CD4-positive, alpha-beta T cell treated with Interleukin-15 for 4 hours (primary cell): ENCODE data around the gene BCAN.
"Not testable (repeated sequence)": the region's sequence is repeated elsewhere in the genome, so short reads cannot be mapped to it uniquely, and the experiment has no call there.

Experiments used
- DNase-seq: peaks from one replicate; pipeline ENCODE4 v3.0.0-alpha.2; 2020; ENCODE audit warnings: low spot score

Gene BCAN

DNA sequence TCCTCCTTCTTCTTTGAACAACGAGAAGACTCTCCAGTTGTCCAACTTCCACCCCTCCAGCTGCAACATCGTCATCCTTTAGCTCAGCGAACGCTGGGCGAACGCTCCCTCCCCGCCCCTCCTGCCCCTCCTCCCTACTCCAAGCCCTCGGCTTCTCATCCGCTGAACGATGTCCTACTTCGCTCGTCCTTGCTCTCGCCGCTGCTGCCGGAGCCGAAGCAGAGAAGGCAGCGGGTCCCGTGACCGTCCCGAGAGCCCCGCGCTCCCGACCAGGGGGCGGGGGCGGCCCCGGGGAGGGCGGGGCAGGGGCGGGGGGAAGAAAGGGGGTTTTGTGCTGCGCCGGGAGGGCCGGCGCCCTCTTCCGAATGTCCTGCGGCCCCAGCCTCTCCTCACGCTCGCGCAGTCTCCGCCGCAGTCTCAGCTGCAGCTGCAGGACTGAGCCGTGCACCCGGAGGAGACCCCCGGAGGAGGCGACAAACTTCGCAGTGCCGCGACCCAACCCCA, at the start of gene BCAN:
BCAN (plus strand) TSS at position 357 of the 504 bp plus-strand sequence. CDS start 3,938 bp downstream, outside the sequence.
- no peak for DNase-seq

DNA sequence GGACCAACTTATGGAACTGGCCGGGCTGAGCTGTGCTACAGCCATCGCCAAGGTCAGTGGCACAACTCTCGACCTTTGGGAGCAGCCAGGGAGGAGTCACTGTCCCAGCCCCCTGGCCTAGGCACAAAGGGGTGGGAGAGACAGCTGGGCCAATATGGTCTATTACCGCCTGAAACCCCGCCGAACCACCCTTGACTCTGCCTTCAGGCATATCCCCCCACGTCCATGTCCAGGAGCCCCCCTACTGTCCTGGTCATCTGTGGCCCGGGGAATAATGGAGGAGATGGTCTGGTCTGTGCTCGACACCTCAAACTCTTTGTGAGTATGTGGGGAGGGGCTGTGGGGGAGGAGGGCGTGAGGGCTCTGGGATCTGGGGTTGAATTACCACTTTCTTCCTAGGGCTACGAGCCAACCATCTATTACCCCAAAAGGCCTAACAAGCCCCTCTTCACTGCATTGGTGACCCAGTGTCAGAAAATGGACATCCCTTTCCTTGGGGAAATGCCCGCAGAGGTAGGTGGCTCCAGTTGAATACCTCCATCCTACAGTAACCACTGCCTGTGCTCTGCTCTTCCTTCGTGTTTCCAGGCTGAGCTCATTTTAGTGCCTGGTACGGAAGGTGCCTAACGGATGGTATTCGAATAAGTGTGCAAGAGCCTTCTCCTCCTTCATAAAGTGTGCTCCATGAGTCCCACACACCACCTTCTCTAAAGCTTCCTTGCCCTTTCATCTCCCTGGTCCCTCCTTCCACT, 49.6 kb upstream of the BCAN start:
- DNase-seq = no peak

GRCh38 chr1:156592910-156593660, 48.8 kb upstream of the BCAN start:
- DNase-seq = no peak

GRCh38 chr1:156593661-156593989, 48.3 kb upstream of the BCAN start:
- DNase-seq = no peak

GRCh38 chr1:156594190-156594589, 47.7 kb upstream of the BCAN start:
- no peak for DNase-seq

DNA sequence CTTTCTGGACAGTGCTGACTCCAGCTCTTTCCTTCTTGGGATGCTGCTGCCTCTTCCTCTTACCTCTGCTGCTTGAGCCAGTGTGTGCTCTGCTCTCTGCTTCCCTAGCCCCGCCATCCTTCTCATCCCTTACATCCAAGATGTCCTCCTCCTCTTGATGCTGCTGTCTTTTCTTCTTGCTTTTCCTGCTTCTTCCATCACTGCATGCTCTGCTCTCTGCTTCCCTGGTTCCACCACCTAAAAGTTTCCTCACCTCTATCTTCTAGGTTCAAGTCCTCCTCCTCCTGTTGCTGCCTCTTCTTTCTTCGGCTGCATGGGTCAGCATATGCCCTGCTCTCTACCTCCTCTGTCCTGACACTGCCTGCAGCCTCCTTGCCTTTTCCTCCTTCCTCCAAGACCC, 46.9 kb upstream of the BCAN start:
- DNase-seq = no peak

GRCh38 chr1:156596426-156596825, 45.5 kb upstream of the BCAN start:
- no peak for DNase-seq

DNA sequence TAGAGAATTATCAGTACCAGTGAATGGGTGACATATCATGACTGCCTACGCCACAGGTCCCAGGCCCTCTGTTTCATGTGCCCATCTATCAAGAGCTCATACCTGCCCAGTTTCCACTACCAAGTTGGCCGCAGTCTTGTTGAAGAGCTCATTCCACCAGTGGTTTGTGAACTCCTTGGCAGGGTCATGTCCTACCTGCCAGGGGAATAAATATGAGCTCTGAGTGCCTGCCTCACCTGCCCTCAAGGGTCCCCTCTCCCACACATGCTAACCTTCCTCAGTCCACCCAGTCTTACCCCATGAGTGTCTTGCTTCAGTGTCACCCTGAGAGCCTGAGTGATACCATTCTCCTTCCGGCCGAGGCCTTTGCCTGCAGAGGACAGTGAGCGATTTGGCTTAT, 43.8 kb upstream of the BCAN start:
- no peak for DNase-seq

DNA sequence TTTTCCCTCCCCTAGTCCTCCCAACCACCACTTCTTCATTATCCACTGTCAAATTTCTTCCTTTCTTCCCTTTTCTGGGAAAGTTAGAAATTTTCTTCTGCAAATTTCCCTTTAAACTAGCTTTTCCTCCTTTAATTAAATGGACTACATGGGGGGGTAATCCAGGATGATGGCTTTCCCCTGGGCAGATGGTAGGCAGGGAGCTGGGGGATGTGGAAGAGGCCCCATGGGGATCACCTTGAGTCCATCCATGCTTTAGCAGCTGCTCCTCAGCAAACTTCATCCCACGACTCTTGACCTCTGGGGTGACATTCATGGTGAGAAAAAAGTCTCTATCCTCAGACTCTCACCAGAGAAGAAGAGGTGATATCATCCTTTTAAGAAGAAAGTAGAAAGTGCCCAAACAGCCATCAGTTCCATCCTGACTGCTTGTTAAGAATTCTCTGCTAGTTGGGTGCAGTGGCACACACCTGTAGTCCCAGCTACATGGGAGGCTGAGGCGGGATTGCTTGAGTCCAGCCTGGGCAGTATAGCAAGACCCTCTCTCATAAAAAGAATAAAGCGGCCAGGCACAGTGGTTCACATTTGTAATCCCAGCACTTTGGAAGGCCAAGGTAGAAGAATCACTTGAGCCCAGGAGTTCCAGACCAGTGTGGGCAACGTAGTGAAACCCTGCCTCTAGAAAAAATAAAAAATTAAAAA, 43.0 kb upstream of the BCAN start:
- no peak for DNase-seq

- DNase-seq = no peak
Observed at GRCh38 chr1:156599811-156600210, 42.1 kb upstream of the BCAN start.

GRCh38 chr1:156600733-156601121, 41.2 kb upstream of the BCAN start:
- DNase-seq = no peak

DNA sequence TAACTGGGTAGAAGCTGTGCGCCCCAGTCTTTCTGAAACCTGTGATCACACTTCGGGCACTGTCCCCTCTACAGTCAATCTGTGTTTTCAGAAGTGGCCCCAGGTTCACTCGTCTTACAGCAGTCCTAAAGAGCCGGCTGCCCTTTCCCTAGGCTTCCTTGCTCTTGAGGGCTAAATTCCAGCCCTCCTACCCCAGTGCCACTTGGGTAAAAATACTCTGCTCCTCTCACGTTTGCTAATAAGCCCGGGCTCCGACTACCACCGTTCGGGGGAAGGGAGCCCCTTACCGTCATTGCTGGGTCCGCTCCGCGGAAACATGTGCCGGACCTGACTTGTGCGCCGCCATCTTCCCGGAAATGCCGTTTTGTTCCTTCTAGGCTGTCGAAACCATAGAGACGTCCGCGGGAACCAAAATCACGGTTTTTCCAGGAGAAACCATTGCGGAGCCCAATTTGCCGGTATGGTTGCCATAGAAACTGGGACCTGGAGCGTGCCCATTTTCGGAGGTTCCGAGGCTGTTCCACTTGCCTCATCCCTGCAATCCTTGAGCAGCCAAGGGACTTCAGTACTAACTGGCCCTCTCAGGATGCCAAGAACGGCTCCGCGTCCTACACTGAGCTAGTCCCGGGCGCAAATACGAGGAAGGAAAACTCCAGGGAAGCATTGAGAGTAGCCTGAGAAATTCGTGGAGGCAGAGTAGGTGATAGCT, 40.6 kb upstream of the BCAN start, which contains the start of gene GPATCH4:
GPATCH4 (minus strand) TSS at position 358 of the 709 bp plus-strand sequence.
- DNase-seq = peak; percentile 90

DNA sequence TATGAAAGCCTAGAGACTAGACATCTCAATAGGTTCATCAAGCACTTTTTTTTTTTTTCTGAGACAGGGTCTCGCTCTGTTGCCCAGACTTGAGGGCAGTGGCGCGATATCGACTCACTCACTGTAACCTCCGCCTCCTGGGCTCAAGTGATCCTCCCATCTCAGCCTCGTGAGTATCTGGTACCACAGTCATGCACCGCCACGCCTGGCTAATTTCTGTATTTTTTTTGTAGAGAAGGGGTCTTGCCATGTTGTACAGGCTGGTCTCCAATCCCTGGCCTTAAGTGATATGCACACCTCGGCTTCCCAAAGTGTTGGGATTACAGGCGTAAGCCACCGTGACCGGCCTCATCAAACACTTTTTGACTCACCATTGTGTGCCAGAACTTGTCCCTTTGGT, 40.0 kb upstream of the BCAN start:
- DNase-seq = no peak

GRCh38 chr1:156602557-156602993, 39.3 kb upstream of the BCAN start:
- no peak for DNase-seq

DNA sequence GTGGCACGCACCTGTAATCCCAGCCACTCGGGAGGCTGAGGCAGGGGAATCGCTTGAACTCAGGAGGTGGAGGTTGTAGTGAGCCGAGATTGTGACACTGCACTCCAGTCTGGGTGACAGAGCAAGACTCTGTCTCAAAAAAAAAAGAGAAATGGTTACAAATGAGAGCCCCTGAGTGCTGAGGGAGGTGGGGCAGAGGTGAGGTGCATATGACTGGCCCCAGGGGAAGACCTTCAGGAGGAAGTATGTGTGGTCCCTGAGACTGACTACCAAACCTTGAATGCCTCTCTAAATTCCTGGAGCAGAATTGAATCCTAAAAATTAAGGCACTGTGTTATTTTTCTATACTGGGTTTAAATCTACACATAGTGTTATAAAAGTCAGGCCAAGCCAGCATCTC, 34.6 kb upstream of the BCAN start:
- DNase-seq = not testable (repeated sequence)

GRCh38 chr1:156608036-156608674, 33.8 kb upstream of the BCAN start:
- peak; percentile 76 for DNase-seq

GRCh38 chr1:156608981-156609380, 32.9 kb upstream of the BCAN start:
- peak; percentile 58 for DNase-seq

DNA sequence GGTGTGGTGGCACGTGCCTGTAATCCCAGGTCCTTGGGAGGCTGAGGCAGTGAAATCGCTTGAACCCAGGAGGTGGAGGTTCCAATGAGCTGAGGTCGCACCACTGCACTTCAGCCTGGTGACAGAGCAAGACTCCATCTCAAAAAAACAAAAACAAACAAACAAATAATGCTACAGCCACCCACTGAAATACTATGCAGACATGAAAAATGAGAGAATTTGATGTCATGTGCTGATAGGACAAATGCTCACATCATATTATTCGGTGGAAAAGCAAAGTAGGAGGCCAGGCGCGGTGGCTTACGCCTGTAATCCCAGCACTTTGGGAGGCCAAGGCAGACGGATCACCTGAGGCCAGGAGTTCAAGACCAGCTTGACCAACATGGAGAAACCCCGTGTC, 31.8 kb upstream of the BCAN start:
- not testable (repeated sequence) for DNase-seq

GRCh38 chr1:156612666-156613065, 29.3 kb upstream of the BCAN start:
- DNase-seq = no peak

DNA sequence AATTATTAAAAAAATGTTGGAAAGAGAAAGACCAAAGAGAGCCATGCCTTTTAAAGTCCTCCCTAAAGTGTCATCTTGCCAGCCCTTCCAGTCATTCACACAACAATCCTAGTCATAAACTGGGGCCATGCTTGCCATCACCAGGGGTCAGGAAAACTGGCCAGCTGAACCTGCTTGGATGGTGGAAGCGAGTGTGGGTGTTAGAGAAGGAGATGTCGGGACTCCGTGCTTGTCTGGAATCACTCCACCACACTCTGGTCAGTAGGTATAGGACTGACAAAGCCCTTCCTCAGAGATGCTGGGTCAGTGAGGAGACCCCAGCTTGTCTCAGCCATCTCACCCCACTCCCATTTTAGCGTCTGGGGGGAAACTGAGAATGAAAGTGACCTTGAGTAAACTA, 26.0 kb upstream of the BCAN start:
- DNase-seq = no peak

DNA sequence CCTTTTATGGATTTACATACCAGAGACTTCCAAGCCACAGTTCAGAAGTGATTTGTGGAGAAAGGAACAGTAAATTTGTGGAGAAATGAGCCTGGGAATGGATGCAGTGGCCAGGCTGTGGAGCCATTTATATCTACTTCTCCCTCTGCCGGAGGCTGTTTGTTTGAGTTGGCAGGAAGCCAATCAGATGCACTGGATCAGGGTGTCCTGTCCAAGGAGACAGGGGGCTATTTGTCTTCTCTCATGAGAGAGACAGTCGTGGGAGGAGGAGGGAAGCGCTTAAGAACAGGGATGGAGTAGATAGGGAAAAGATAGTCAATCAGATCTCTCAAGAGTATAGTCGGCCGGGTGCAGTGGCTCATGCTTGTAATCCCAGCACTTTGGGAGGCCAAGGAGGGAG, 25.5 kb upstream of the BCAN start:
- no peak for DNase-seq
